NCI-H2196 treated with DMSO at 0.1 percent for 48 hours (cell line): ENCODE data around the gene OR2K2.
A peak's percentile ranks its signal among the peaks of the same experiment; 100 is the strongest.
"Not testable (repeated sequence)": the region's sequence is repeated elsewhere in the genome, so short reads cannot be mapped to it uniquely, and the experiment has no call there.

Experiments
- DNase-seq: peaks from one replicate; lab custom pipeline; 2025; ENCODE audit not compliant: unreplicated experiment; lab: John Stamatoyannopoulos, UW

OR2K2 gene

DNA sequence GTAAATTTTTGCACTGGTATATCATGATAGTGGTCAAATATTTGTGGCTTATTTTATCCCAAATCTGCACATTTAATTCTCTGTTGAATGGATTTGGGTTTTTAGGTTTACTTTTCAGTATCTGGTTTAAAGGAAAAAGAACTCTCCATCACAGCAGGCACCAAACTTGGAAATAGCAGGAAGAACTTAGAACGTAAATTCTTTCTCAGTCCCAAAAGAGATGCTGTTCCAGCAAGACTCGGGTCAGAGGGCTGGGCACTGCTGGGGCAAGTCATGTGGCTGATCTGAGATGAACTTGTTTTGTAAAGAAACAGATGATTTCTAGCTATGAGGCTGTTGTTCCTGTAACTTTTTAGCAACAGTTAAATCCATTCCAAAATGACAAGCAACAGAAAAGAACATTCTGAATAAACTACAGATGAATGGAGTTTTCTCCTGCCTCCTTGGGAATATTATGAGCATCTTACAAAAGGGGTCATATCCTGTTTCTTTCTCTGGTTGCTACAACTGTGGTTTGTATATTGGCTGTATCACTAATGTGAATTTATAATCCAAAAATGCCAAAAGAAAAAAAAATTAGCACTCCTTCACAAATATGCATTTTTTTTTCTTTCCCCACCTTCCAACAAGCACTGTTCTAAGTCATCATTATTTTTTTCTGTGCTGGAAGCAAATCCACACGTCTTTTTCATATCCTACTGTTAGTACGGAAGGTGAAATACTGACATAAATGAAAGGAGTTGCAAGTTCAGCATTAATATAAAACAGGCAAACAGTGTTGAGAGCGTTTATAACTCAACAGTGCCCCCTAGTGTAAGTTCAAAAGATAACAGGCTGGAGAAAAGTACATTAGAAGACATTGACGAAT lies 31.1 kb downstream of the OR2K2 start:
- peak; percentile 39 for DNase-seq

DNA sequence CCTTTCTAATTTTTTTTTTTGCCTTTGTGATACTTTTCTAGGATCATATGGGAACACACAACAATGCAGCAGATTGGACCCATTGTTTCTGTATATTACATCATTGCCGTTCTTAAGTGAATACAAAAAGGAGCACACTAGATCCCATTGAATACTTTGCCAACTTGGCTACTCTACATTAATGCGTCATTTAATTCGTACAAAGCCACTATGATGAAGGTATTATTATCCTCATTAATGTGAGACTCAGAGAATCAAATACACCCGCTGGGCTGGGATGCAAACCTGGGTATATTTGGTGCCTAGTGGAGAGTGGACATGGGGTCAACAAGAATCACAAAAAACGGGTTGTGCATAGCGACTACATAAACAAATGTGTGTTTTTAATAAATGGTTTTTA lies 31.9 kb downstream of the OR2K2 start:
- no peak for DNase-seq

DNA sequence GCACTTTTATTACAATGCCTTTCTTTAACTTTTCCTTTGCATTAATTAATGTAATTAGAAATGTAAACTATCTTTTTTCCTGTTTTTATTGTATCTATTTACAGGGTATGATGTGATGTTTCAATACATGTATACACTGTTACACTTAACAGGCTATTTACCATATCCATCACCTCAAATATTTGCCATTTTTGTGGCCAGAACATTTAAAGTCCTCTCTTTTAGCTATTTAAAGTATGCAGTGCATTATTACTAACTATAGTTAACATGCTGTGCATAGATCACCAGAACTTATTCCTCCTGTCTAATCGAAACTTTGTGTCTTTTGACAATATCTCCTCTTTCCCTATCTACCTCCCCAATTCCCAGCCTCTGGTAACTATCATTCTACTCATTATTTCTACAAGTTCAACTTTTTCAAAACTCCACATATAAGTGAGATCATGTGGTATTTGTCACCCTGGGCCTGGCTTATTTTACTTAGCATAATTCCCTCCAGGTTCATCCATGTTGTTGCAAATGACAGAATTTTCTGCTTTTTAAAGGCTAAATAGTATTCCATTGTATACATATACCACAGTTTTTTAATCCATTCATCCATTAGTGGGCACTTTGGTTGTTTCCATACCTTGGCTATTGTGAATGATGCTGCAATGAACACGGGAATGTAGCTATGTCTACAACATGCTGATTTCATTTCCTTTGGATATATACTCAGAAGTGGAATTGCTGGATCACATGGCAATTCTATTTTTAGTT lies 32.8 kb downstream of the OR2K2 start:
- DNase-seq, result no peak

DNA sequence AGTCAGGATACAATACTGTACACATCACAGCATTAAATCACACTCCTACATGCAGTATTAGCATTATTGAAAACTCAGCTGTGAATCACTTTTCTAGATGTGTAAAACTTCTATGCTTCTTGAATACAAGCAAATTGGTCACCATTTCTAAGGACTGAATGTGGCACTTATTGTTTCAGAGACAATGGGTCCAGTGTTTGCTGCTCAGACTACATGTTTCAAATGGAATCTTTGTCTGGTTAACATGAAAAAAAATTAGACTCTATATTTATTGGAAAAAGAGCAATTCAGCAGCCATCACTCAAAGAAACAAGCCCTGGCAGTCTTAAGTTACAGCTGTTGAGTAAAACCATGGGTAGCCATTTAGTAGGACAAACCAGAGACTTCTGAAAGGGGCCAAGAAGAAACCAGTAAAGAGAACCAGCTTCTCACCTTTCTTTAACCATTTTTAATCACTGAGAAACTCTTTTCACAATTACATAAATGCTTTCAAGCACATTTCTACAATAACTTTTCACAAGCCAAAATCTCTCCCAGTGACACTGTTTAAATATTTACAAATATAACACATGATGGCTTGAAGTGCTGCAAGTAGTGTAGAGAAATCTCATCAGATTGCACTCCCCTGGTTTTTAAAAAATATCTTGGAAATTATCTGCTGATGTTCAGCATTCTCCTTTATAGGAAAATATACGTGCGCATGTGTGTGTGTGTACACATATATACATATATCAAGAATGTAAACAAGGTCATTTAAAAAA lies 35.2 kb downstream of the OR2K2 start:
- no peak for DNase-seq

DNA sequence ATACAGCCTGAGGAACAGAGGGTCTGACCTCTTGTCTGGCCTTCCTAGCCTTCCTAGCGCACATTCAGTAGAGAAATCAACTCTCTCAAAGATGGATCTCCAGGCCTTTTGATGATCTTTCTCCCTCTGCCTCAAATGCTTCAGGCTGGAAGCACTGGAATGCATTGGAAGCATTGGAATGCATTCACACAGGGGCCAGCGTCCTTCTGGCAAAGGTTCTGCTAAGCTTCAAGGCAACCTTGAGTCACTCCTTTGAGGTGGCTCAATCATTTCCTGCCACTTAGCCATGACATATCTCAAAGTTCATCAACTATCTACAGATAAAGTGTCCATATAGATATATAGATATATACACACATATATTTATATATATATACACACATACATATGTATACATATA lies 42.9 kb downstream of the OR2K2 start:
- no peak for DNase-seq

DNA sequence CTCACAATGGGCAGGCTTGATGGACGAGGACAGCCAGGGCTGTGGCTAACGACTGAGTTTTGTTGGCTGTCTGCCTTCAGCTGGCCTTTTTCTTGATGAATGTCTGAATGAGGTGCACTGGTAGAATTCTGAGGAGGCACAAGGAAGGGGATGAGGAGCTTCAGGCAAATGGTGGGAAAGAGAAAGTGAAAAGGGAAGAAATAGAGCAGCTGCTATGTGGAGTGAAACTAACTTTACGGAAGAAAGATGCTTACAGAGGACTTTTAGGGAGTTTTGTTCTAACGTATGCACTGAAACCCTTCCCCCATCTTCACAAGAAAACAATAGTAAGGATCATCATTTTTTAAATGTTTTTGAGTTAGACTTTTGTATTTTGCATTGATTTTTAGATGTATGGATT lies 45.3 kb downstream of the OR2K2 start:
- DNase-seq, result no peak

DNA sequence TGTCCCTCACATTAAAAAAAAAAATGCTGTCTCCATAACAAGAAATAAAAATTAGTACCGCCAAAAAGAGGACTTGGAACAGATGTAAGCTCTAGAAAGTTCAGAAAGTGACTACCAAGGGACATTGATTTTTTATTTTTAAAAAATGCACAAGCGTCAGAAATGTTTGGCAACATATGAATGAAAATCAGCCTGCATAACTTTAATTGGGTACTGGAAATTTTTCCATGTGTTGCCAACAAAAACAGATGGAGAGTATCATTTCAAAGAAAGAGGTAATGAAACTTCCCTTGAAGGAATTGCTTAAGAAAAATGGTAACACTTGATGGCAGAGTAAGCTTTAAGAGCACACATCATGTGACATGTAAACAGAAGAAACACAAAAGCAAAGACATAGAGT lies 47.2 kb downstream of the OR2K2 start:
- DNase-seq, result no peak

DNA sequence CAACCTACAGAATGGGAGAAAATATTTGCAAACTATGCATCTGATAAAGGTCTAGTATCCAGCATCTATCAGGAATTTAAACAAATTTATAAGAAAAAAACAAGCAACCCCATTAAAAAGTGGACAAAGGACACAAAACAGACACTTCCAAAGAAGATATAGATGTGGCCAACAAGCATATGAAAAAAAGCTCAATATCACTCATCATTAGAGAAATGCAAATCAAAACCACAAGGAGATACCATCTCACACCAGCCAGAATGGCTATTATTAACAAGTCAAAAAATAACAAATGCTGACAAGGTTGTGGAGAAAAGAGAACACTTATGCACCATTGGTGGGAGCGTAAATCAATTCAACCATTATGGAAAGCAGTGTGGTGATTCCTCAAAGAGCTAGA lies 49.2 kb downstream of the OR2K2 start:
- DNase-seq, result not testable (repeated sequence)
